K562 (cell line): ENCODE measurements around the gene AGO3. TPM values are rescaled to one million over a fixed set of nuclear protein-coding genes. Genes with fewer than 3 reads are reported as not detected.

Experiments
- GABPB2 ChIP-seq: fragments of 250-450 bp; sonication (Bioruptor Pico); conservative IDR thresholded peaks from 2 replicates; pipeline ENCODE4 v1.5.1; 2021; ENCODE audit warnings: mild to moderate bottlenecking
- GATAD2B ChIP-seq: fragments of 450-650 bp; IDR thresholded peaks from 2 replicates; pipeline ENCODE4 v1.6.1; 2017; ENCODE audit warnings: mild to moderate bottlenecking, borderline replicate concordance
- NCOA6 ChIP-seq: fragments of 450-650 bp; IDR thresholded peaks from 2 replicates; pipeline ENCODE4 v1.6.1; 2017; ENCODE audit warnings: mild to moderate bottlenecking
- NFIX ChIP-seq: fragments of 250-450 bp; sonication (Bioruptor Pico); IDR thresholded peaks from 2 replicates; pipeline ENCODE4 v1.4.0; 2020; ENCODE audit warnings: low read depth, mild to moderate bottlenecking, moderate library complexity
- RBBP5 ChIP-seq: fragments of 200-600 bp; sonication (generic); IDR thresholded peaks from 2 replicates; pipeline ENCODE4 v1.6.1; 2012; ENCODE audit warnings: borderline replicate concordance, mild to moderate bottlenecking, low read length, control low read depth, inconsistent platforms; ENCODE audit not compliant: insufficient read depth, poor library complexity, severe bottlenecking
- SRSF1 ChIP-seq: fragments of 200-400 bp; formaldehyde crosslinking; IDR thresholded peaks from 2 replicates; pipeline ENCODE4 v1.6.1; 2017; ENCODE audit warnings: mild to moderate bottlenecking, low read depth, low read length, moderate library complexity
- polyA plus RNA-seq, 8 experiments: library from polyadenylated mRNA; depleted of rRNA in 4 of 8; stranded (reverse) in 5 of 8; unstranded in 3 of 8; fragments of >200 nt; fragmentation: Nextera tagmentation in 2 of 8; fragmentation: Illumina TruSeq in 1 of 8; extraction: Ambion mirVana in 2 of 8; extraction: Trizol in 1 of 8; gene quantifications; 2 replicates each; pipeline versions ENCODE4 v1.2.1 to v1.2.3, GENCODE V29; 2011 to 2014; ENCODE audit warnings: inconsistent platforms in 1 of 8, missing spikeins in 1 of 8
- total RNA-seq, 7 experiments: library from RNA; depleted of rRNA in 6 of 7; stranded (reverse); fragments of >200 nt in 6 of 7; fragmentation: Illumina TruSeq in 2 of 7; extraction: Trizol in 2 of 7; gene quantifications; 2 replicates each; pipeline versions ENCODE4 v1.2.1 to v1.2.3, GENCODE V29; 2011 to 2021; ENCODE audit warnings: low replicate concordance in 1 of 7
- TF ChIP-seq, protein P1 (sequence below), 2 experiments: fragments of 450-650 bp in 1 of 2; IDR thresholded peaks; 2 replicates each; pipeline ENCODE4 v1.6.1; 2011 to 2017; ENCODE audit warnings: low read depth in 2 of 2, antibody characterized with exemption in 1 of 2, borderline replicate concordance in 1 of 2, low read length in 1 of 2, mild to moderate bottlenecking in 1 of 2, mixed read lengths in 1 of 2; ENCODE audit not compliant: control insufficient read depth in 1 of 2
- TF ChIP-seq, protein P2 (sequence below), 2 experiments: IDR thresholded peaks; 2 replicates each; pipeline ENCODE4 v1.6.1; 2011; ENCODE audit warnings: borderline replicate concordance in 1 of 2, control low read depth in 1 of 2, low read depth in 1 of 2, low read length in 1 of 2, mild to moderate bottlenecking in 1 of 2, mixed read lengths in 1 of 2, moderate library complexity in 1 of 2; ENCODE audit not compliant: insufficient read depth in 1 of 2, insufficient read length in 1 of 2, poor library complexity in 1 of 2, severe bottlenecking in 1 of 2; ENCODE audit errors: extremely low read depth in 1 of 2
- TF ChIP-seq, protein P3 (sequence below): fragments of 250-450 bp; sonication (Bioruptor Pico); IDR thresholded peaks from 2 replicates; pipeline ENCODE4 v1.4.0; 2020

AGO3 gene
- total and polyA plus RNA-seq, 9 of the 15 experiments (the other 6 are each of a cell fraction or from before 2014, with no cell fraction given), result 4.5 to 41.5 (median 22.7) TPM

DNA sequence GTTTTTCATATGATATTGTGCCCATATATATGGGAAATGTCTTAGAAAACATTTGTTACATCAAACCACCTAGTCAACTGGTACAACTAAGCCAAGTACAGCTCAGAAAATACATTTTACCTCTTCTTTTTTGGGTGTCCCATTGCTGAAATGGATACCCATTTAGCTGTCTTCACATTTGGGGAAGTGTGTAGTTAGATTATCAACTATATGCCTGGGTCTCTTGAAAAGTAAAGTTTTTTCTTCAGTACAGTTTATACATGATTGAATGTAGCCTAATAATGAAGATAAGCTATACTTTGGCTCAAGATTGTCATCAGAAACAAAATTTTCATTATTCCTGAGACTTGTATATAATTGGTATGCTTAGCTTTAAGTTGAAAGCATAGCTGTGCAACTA lies 2.0 kb downstream of the AGO3 start (continued):
- TF ChIP-seq GATAD2B (0 out of 2 replicates have a peak, but pooled peaks have one; percentile 21), RBBP5 (no peak), SRSF1 (no peak), NFIX (CRISPR knock-in tag) (no peak), NCOA6 (no peak), GABPB2 (CRISPR knock-in tag) (no peak)
- TF ChIP-seq, protein P1, sequence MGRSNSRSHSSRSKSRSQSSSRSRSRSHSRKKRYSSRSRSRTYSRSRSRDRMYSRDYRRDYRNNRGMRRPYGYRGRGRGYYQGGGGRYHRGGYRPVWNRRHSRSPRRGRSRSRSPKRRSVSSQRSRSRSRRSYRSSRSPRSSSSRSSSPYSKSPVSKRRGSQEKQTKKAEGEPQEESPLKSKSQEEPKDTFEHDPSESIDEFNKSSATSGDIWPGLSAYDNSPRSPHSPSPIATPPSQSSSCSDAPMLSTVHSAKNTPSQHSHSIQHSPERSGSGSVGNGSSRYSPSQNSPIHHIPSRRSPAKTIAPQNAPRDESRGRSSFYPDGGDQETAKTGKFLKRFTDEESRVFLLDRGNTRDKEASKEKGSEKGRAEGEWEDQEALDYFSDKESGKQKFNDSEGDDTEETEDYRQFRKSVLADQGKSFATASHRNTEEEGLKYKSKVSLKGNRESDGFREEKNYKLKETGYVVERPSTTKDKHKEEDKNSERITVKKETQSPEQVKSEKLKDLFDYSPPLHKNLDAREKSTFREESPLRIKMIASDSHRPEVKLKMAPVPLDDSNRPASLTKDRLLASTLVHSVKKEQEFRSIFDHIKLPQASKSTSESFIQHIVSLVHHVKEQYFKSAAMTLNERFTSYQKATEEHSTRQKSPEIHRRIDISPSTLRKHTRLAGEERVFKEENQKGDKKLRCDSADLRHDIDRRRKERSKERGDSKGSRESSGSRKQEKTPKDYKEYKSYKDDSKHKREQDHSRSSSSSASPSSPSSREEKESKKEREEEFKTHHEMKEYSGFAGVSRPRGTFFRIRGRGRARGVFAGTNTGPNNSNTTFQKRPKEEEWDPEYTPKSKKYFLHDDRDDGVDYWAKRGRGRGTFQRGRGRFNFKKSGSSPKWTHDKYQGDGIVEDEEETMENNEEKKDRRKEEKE (IDR thresholded peaks at IDR 0.05; ENCODE audit: borderline replicate concordance in 1 of 2, control insufficient read depth in 1 of 2, low read depth in 2 of 2, low read length in 1 of 2), result no peak
- TF ChIP-seq, protein P2, sequence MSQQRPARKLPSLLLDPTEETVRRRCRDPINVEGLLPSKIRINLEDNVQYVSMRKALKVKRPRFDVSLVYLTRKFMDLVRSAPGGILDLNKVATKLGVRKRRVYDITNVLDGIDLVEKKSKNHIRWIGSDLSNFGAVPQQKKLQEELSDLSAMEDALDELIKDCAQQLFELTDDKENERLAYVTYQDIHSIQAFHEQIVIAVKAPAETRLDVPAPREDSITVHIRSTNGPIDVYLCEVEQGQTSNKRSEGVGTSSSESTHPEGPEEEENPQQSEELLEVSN (IDR thresholded peaks at IDR 0.05; ENCODE audit: borderline replicate concordance in 1 of 2, extremely low read depth in 1 of 2, insufficient read depth in 1 of 2, insufficient read length in 1 of 2, low read depth in 1 of 2, low read length in 1 of 2, poor library complexity in 1 of 2, severe bottlenecking in 1 of 2), result no peak
- TF ChIP-seq, protein P3, sequence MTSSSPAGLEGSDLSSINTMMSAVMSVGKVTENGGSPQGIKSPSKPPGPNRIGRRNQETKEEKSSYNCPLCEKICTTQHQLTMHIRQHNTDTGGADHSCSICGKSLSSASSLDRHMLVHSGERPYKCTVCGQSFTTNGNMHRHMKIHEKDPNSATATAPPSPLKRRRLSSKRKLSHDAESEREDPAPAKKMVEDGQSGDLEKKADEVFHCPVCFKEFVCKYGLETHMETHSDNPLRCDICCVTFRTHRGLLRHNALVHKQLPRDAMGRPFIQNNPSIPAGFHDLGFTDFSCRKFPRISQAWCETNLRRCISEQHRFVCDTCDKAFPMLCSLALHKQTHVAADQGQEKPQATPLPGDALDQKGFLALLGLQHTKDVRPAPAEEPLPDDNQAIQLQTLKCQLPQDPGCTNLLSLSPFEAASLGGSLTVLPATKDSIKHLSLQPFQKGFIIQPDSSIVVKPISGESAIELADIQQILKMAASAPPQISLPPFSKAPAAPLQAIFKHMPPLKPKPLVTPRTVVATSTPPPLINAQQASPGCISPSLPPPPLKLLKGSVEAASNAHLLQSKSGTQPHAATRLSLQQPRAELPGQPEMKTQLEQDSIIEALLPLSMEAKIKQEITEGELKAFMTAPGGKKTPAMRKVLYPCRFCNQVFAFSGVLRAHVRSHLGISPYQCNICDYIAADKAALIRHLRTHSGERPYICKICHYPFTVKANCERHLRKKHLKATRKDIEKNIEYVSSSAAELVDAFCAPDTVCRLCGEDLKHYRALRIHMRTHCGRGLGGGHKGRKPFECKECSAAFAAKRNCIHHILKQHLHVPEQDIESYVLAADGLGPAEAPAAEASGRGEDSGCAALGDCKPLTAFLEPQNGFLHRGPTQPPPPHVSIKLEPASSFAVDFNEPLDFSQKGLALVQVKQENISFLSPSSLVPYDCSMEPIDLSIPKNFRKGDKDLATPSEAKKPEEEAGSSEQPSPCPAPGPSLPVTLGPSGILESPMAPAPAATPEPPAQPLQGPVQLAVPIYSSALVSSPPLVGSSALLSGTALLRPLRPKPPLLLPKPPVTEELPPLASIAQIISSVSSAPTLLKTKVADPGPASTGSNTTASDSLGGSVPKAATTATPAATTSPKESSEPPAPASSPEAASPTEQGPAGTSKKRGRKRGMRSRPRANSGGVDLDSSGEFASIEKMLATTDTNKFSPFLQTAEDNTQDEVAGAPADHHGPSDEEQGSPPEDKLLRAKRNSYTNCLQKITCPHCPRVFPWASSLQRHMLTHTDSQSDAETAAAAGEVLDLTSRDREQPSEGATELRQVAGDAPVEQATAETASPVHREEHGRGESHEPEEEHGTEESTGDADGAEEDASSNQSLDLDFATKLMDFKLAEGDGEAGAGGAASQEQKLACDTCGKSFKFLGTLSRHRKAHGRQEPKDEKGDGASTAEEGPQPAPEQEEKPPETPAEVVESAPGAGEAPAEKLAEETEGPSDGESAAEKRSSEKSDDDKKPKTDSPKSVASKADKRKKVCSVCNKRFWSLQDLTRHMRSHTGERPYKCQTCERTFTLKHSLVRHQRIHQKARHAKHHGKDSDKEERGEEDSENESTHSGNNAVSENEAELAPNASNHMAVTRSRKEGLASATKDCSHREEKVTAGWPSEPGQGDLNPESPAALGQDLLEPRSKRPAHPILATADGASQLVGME (CRISPR knock-in tag), result no peak
